K562 (cell line): ENCODE results near the gene CERS6. TPM values are rescaled to one million over a fixed set of nuclear protein-coding genes. Genes with fewer than 3 reads are reported as not detected.

ENCODE experiments used
- ATAC-seq: fragments of 200-7000 bp; cut with Tn5 transposase; 3 replicates; pipeline ENCODE4 v1.9.1; 2020; ENCODE audit warnings: moderate library complexity
- BruUV-seq: library from RNA; stranded (reverse); fragments of 400-500 nt; replicated peaks from 2 replicates; lab custom pipeline; 2021; lab: Mats Ljungman, UMichigan
- CTCF ChIA-PET: fragments of 300-600 bp; formaldehyde crosslinking; extraction: SDS; loops from one replicate; lab custom pipeline; 2021; ENCODE audit warnings: low intra/inter-chr PET ratio; lab: Yijun Ruan, JAX
- POLR2A ChIA-PET: fragments of 300-600, 350-650 bp; sonication (Branson Sonifier 250); formaldehyde crosslinking; extraction: SDS; loops from one replicate; lab custom pipeline; 2021; ENCODE audit warnings: antibody characterized with exemption, inconsistent platforms; lab: Yijun Ruan, JAX
- DNase-seq, 4 experiments: peaks; one replicate each; pipeline versions ENCODE4 v3.0.0 to v3.0.0-alpha.2; 2011 to 2018; ENCODE audit warnings: low spot score in 3 of 4, mixed read lengths in 3 of 4; ENCODE audit errors: extremely low read depth in 1 of 4
- FAIRE-seq: peaks from 2 replicates; lab custom pipeline; 2011; peaks lifted over from hg19 to GRCh38; lab: Jason Lieb, UNC
- H2AFZ ChIP-seq: 2 replicates; pipeline ENCODE4 v1.6.0; 2011; ENCODE audit warnings: low read depth, low read length, control low read depth, inconsistent platforms
- H3K27ac ChIP-seq: fragments of 200-600 bp; 3 replicates; pipeline ENCODE4 v1.8.0; 2011; ENCODE audit warnings: low read depth, mild to moderate bottlenecking, control low read depth, inconsistent platforms, low read length, moderate library complexity, mixed read lengths; ENCODE audit errors: extremely low read depth
- H3K27me3 ChIP-seq, 2 experiments: fragments of 300-600 bp in 1 of 2; 2 replicates in 1 of 2; 3 replicates in 1 of 2; pipeline versions ENCODE4 v1.6.0 to v1.8.0; 2011; ENCODE audit warnings: inconsistent platforms in 2 of 2, low read length in 2 of 2, mild to moderate bottlenecking in 1 of 2, mixed read lengths in 1 of 2, moderate library complexity in 1 of 2; ENCODE audit not compliant: control insufficient read depth in 2 of 2, insufficient read depth in 2 of 2
- H3K36me3 ChIP-seq: fragments of 300-600 bp; 3 replicates; pipeline ENCODE4 v1.8.0; 2011; ENCODE audit warnings: mild to moderate bottlenecking, low read length, inconsistent platforms; ENCODE audit not compliant: control insufficient read depth, insufficient read depth
- H3K4me1 ChIP-seq, 2 experiments: fragments of 200-600 bp in 1 of 2; replicated peaks in 1 of 2; 2 replicates in 1 of 2; 3 replicates in 1 of 2; pipeline versions ENCODE4 v1.5.1 to v1.8.0; 2011; ENCODE audit warnings: inconsistent platforms in 2 of 2, low read length in 2 of 2, mild to moderate bottlenecking in 1 of 2, mixed read lengths in 1 of 2, moderate library complexity in 1 of 2; ENCODE audit not compliant: control insufficient read depth in 2 of 2, insufficient read depth in 2 of 2
- H3K4me2 ChIP-seq: 2 replicates; pipeline ENCODE4 v1.6.1; 2011; ENCODE audit warnings: low read length, control low read depth, inconsistent platforms, mixed read lengths; ENCODE audit not compliant: insufficient read depth
- H3K4me3 ChIP-seq: fragments of 200-600 bp; sonication (generic), shearing (Covaris generic); 2 replicates; pipeline ENCODE4 v1.5.1; 2016; ENCODE audit warnings: control low read depth, inconsistent platforms
- H3K79me2 ChIP-seq: fragments of 200-600 bp; 3 replicates; pipeline ENCODE4 v1.8.0; 2011; ENCODE audit warnings: low read length, inconsistent platforms; ENCODE audit not compliant: control insufficient read depth, insufficient read depth
- H3K9ac ChIP-seq, 2 experiments: 2 replicates each; pipeline versions ENCODE4 v1.6.0 to v1.6.1; 2011; ENCODE audit warnings: low read depth in 2 of 2, low read length in 2 of 2, control low read depth in 1 of 2, inconsistent platforms in 1 of 2, mild to moderate bottlenecking in 1 of 2, mixed read lengths in 1 of 2; ENCODE audit not compliant: insufficient read depth in 1 of 2
- H3K9me1 ChIP-seq: one replicate; pipeline ENCODE4 v1.6.0; 2011; ENCODE audit warnings: inconsistent platforms, mild to moderate bottlenecking, low read length, moderate library complexity; ENCODE audit not compliant: control insufficient read depth, insufficient read depth
- H3K9me3 ChIP-seq: replicated peaks from 2 replicates; pipeline ENCODE4 v1.5.1; 2011; ENCODE audit warnings: low read depth, low read length, inconsistent platforms; ENCODE audit not compliant: control insufficient read depth, insufficient read depth
- H4K20me1 ChIP-seq: replicated peaks from 2 replicates; pipeline ENCODE4 v1.6.1; 2011; ENCODE audit warnings: low read length, inconsistent platforms, mixed read lengths; ENCODE audit not compliant: control insufficient read depth, insufficient read depth
- BDP1 ChIP-seq: IDR thresholded peaks from 3 replicates; pipeline ENCODE4 v1.6.1; 2011; ENCODE audit not compliant: insufficient read length, insufficient read depth
- CAMTA2 ChIP-seq: fragments of 250-450 bp; sonication (Bioruptor Pico); conservative IDR thresholded peaks from 2 replicates; pipeline ENCODE4 v1.5.1; 2022
- CBFA2T3 ChIP-seq: fragments of 450-650 bp; IDR thresholded peaks from 2 replicates; pipeline ENCODE4 v1.6.1; 2017
- CEBPG ChIP-seq, 3 experiments: fragments of 200-800 bp in 1 of 3; sonication (Bioruptor generic) in 1 of 3; sonication (generic) in 1 of 3; formaldehyde crosslinking in 1 of 3; IDR thresholded peaks in 2 of 3; conservative IDR thresholded peaks in 1 of 3; 2 replicates each; pipeline versions ENCODE4 v1.6.1 to v1.8.0; 2016 to 2022; ENCODE audit warnings: missing compliant biosample characterization in 2 of 3, missing genetic modification characterization in 2 of 3, mild to moderate bottlenecking in 1 of 3, missing genetic modification reagents in 1 of 3
- CREM ChIP-seq: IDR thresholded peaks from 2 replicates; pipeline ENCODE4 v1.6.1; 2014; ENCODE audit warnings: antibody characterized with exemption, low read depth
- CXXC5 ChIP-seq: fragments of 250-450 bp; sonication (Bioruptor Pico); IDR thresholded peaks from 2 replicates; pipeline ENCODE4 v1.8.0; 2022; ENCODE audit warnings: inconsistent platforms, mild to moderate bottlenecking, moderate library complexity
- ETV5 ChIP-seq: sonication (generic); formaldehyde crosslinking; IDR thresholded peaks from 2 replicates; pipeline ENCODE4 v1.4.0; 2020; ENCODE audit warnings: low read depth, mild to moderate bottlenecking, missing genetic modification reagents
- GABPA ChIP-seq: fragments of 200-800 bp; sonication (Bioruptor generic); conservative IDR thresholded peaks from 2 replicates; pipeline ENCODE4 v1.6.1; 2016; ENCODE audit warnings: low read depth, missing genetic modification characterization, missing compliant biosample characterization
- GABPB1 ChIP-seq: sonication (generic); formaldehyde crosslinking; IDR thresholded peaks from 2 replicates; pipeline ENCODE4 v1.8.0; 2022; ENCODE audit warnings: mild to moderate bottlenecking, missing genetic modification reagents
- LEF1 ChIP-seq: fragments of 450-650 bp; IDR thresholded peaks from 2 replicates; pipeline ENCODE4 v1.6.1; 2016; ENCODE audit warnings: mild to moderate bottlenecking
- PHF8 ChIP-seq: fragments of 200-600 bp; sonication (generic); IDR thresholded peaks from 2 replicates; pipeline ENCODE4 v1.6.1; 2012; ENCODE audit warnings: mixed run types, mild to moderate bottlenecking, inconsistent platforms, low read length, moderate library complexity, borderline replicate concordance
- POLR2H ChIP-seq: IDR thresholded peaks from 2 replicates; pipeline ENCODE4 v1.6.1; 2016; ENCODE audit warnings: missing genetic modification characterization, low read depth, mild to moderate bottlenecking, control low read depth, missing compliant biosample characterization, moderate library complexity
- RAD21 ChIP-seq, 2 experiments: fragments of 250-450 bp in 1 of 2; fragments of 450-650 bp in 1 of 2; sonication (Bioruptor Pico) in 1 of 2; formaldehyde crosslinking in 1 of 2; IDR thresholded peaks in 1 of 2; conservative IDR thresholded peaks in 1 of 2; 2 replicates each; pipeline versions ENCODE4 v1.4.0 to v1.8.0; 2020 to 2022; ENCODE audit warnings: mild to moderate bottlenecking in 2 of 2, moderate library complexity in 1 of 2
- RNF2 ChIP-seq: sonication (generic); IDR thresholded peaks from 2 replicates; pipeline ENCODE4 v1.6.1; 2016
- SMAD4 ChIP-seq: fragments of 250-450 bp; sonication (Bioruptor Pico); conservative IDR thresholded peaks from 2 replicates; pipeline ENCODE4 v1.8.0; 2021; ENCODE audit warnings: inconsistent platforms, mild to moderate bottlenecking, moderate library complexity
- SMARCB1 ChIP-seq: IDR thresholded peaks from 2 replicates; pipeline ENCODE4 v1.6.1; 2011; ENCODE audit warnings: improper control_type of control experiment, low read depth; ENCODE audit not compliant: insufficient read length
- ZFP30 ChIP-seq: fragments of 250-450 bp; sonication (Bioruptor Pico); IDR thresholded peaks from 2 replicates; pipeline ENCODE4 v1.8.0; 2022; ENCODE audit warnings: moderate library complexity, mild to moderate bottlenecking, inconsistent platforms, borderline replicate concordance
- ZKSCAN8 ChIP-seq: fragments of 200-800 bp; sonication (Bioruptor generic); IDR thresholded peaks from 2 replicates; pipeline ENCODE4 v1.6.1; 2016; ENCODE audit warnings: missing genetic modification characterization, missing compliant biosample characterization
- ZNF445 ChIP-seq: fragments of 250-450 bp; sonication (Bioruptor Pico); IDR thresholded peaks from 2 replicates; pipeline ENCODE4 v1.4.0; 2020; ENCODE audit warnings: low read depth, mild to moderate bottlenecking, moderate library complexity
- ZNF766 ChIP-seq: fragments of 200-800 bp; sonication (Bioruptor generic); conservative IDR thresholded peaks from 2 replicates; pipeline ENCODE4 v1.6.1; 2016; ENCODE audit warnings: missing genetic modification characterization, missing compliant biosample characterization
- WGBS: fragments of 100-300 bp; shearing (Covaris generic); methylation state at CpG from one replicate; pipeline ENCODE4 v1.1.6; 2016; ENCODE audit warnings: low coverage, mixed read lengths; ENCODE audit not compliant: insufficient coverage; ENCODE audit errors: missing lambda C conversion rate; 5-methylcytosine and 5-hydroxymethylcytosine counted together
- in situ Hi-C: fragments of 300-500 bp; cut with MboI; formaldehyde crosslinking; loops from 4 replicates; pipeline ENCODE4 v1.15.0; 2018; ENCODE audit warnings: inconsistent platforms, mixed read lengths
- intact Hi-C: fragments of 100-400 bp; cut with micrococcal nuclease; formaldehyde crosslinking; loops from 2 replicates; pipeline ENCODE4 v1.14.2; 2022
- polyA plus RNA-seq, 8 experiments: library from polyadenylated mRNA; depleted of rRNA in 4 of 8; stranded (reverse) in 5 of 8; unstranded in 3 of 8; fragments of >200 nt; fragmentation: Nextera tagmentation in 2 of 8; fragmentation: Illumina TruSeq in 1 of 8; extraction: Ambion mirVana in 2 of 8; extraction: Trizol in 1 of 8; gene quantifications; 2 replicates each; pipeline versions ENCODE4 v1.2.1 to v1.2.3, GENCODE V29; 2011 to 2014; ENCODE audit warnings: inconsistent platforms in 1 of 8, missing spikeins in 1 of 8
- total RNA-seq, 7 experiments: library from RNA; depleted of rRNA in 6 of 7; stranded (reverse); fragments of >200 nt in 6 of 7; fragmentation: Illumina TruSeq in 2 of 7; extraction: Trizol in 2 of 7; gene quantifications; 2 replicates each; pipeline versions ENCODE4 v1.2.1 to v1.2.3, GENCODE V29; 2011 to 2021; ENCODE audit warnings: low replicate concordance in 1 of 7
- TF ChIP-seq, protein P1 (sequence below): fragments of 450-650 bp; IDR thresholded peaks from 2 replicates; pipeline ENCODE4 v1.6.1; 2014; ENCODE audit warnings: low read depth, mild to moderate bottlenecking, moderate library complexity, borderline replicate concordance

The CERS6 gene
- total and polyA plus RNA-seq, 9 of the 15 experiments (the other 6 are each of a cell fraction or from before 2014, with no cell fraction given), result 1.6 to 13.6 (median 11.4) TPM

DNA sequence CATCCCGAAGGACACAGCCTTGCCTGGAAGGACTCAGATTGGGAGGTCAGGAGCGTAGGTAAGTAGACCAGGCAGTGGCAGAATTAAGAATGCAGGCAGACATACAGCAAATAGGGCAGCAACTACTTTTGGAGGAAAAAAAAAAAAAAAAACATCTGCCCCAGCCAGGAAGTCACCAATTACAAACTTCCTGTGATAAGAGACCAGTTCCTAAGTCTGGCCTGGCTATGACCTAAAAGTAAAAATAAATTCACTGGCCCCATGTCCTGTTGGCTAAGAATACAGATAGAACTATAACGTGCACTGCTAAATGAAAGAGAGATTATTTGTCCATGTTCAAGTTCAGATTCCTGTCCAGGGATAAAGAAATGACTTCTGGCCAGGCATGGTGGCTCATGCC, 301.2 kb downstream of the CERS6 start:
- ATAC-seq, result peak; percentile 53
- Histone ChIP-seq H3K9me1 (no peaks in the 10 kb centered on the region), H3K4me1 (peaks cover 0 to 27% of the 10 kb centered on the region in 2 experiments; a peak in 4 of 5 replicates), H3K9me3 (no peaks in the 10 kb centered on the region), H3K79me2 (no peaks in the 10 kb centered on the region), H3K4me3 (no peak overlapping the region), H3K27ac (peak overlapping the region; percentile 39), H3K4me2 (peak overlapping the region; percentile 32; the same call in 1 of the 2 replicates), H3K9ac (no peak overlapping the region), H2AFZ (peak overlapping the region; percentile 79), H4K20me1 (no peaks in the 10 kb centered on the region), H3K36me3 (no peaks in the 10 kb centered on the region; the same call in 2 of the 3 replicates), H3K27me3 (no peaks in the 10 kb centered on the region)
- WGBS, result 51% methylated on average over 3 of the region's 3 CpGs
- peak in 2 of 4 experiments; percentile 40 to 41 for DNase-seq
- FAIRE-seq, result no peak
- in situ Hi-C loops, result loop anchor here (5.0 kb wide), 1 partner anchor 410 kb away; no protein-coding TSS in a partner anchor
- BruUV-seq, result no TSS peak
- ChIA-PET CTCF (interaction anchor here (0.9 kb wide), 1 partner anchor 13 kb away, joined by 3 read pairs; no protein-coding TSS in a partner anchor), POLR2A (no interaction called here)
- intact Hi-C loops, result loop anchor here (5.0 kb wide), 1 partner anchor 130 kb away; no protein-coding TSS in a partner anchor
- TF ChIP-seq CREM (0 out of 2 replicates have a peak, but pooled peaks have one; percentile 33), GABPA (tag) (peak; percentile 78), ZFP30 (CRISPR knock-in tag) (no peak), SMAD4 (CRISPR knock-in tag) (peak; percentile 92), CBFA2T3 (peak; percentile 44; the same call in 1 of the 2 replicates), BDP1 (no peak), LEF1 (peak; percentile 31; the same call in 1 of the 2 replicates), RNF2 (0 out of 2 replicates have a peak, but pooled peaks have one; percentile 18), PHF8 (no peak), CAMTA2 (CRISPR knock-in tag) (no peak), ZNF445 (0 out of 2 replicates have a peak, but pooled peaks have one; percentile 28), ZKSCAN8 (CRISPR knock-in tag) (peak; percentile 48; the same call in 1 of the 2 replicates), POLR2H (tag) (peak; percentile 33; the same call in 1 of the 2 replicates), CXXC5 (0 out of 2 replicates have a peak, but pooled peaks have one; percentile 25), SMARCB1 (no peak), GABPB1 (CRISPR knock-in tag) (no peak), CEBPG (CRISPR knock-in tag; IDR thresholded peaks at IDR 0.05) (no peak), CEBPG (tag; conservative IDR thresholded peaks at IDR 0.05 in 1 of 2, IDR thresholded peaks at IDR 0.05 in 1 of 2) (0 out of 4 replicates have a peak, but pooled peaks of 1 of the 2 experiments have one; percentile 6), RAD21 (CRISPR knock-in tag; conservative IDR thresholded peaks at IDR 0.05 in 1 of 2, IDR thresholded peaks at IDR 0.05 in 1 of 2) (0 out of 4 replicates have a peak, but pooled peaks of 1 of the 2 experiments have one; percentile 7), ETV5 (CRISPR knock-in tag) (peak; percentile 77), ZNF766 (CRISPR knock-in tag) (0 out of 2 replicates have a peak, but pooled peaks have one; percentile 19)
- TF ChIP-seq, protein P1, sequence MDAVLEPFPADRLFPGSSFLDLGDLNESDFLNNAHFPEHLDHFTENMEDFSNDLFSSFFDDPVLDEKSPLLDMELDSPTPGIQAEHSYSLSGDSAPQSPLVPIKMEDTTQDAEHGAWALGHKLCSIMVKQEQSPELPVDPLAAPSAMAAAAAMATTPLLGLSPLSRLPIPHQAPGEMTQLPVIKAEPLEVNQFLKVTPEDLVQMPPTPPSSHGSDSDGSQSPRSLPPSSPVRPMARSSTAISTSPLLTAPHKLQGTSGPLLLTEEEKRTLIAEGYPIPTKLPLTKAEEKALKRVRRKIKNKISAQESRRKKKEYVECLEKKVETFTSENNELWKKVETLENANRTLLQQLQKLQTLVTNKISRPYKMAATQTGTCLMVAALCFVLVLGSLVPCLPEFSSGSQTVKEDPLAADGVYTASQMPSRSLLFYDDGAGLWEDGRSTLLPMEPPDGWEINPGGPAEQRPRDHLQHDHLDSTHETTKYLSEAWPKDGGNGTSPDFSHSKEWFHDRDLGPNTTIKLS, result no peak
